ENCODE data around the gene TNP1.

GRCh38 chr2:216884347-216884746 is 24.5 kb upstream of the TNP1 start:
- TF ChIP-seq, protein P1, sequence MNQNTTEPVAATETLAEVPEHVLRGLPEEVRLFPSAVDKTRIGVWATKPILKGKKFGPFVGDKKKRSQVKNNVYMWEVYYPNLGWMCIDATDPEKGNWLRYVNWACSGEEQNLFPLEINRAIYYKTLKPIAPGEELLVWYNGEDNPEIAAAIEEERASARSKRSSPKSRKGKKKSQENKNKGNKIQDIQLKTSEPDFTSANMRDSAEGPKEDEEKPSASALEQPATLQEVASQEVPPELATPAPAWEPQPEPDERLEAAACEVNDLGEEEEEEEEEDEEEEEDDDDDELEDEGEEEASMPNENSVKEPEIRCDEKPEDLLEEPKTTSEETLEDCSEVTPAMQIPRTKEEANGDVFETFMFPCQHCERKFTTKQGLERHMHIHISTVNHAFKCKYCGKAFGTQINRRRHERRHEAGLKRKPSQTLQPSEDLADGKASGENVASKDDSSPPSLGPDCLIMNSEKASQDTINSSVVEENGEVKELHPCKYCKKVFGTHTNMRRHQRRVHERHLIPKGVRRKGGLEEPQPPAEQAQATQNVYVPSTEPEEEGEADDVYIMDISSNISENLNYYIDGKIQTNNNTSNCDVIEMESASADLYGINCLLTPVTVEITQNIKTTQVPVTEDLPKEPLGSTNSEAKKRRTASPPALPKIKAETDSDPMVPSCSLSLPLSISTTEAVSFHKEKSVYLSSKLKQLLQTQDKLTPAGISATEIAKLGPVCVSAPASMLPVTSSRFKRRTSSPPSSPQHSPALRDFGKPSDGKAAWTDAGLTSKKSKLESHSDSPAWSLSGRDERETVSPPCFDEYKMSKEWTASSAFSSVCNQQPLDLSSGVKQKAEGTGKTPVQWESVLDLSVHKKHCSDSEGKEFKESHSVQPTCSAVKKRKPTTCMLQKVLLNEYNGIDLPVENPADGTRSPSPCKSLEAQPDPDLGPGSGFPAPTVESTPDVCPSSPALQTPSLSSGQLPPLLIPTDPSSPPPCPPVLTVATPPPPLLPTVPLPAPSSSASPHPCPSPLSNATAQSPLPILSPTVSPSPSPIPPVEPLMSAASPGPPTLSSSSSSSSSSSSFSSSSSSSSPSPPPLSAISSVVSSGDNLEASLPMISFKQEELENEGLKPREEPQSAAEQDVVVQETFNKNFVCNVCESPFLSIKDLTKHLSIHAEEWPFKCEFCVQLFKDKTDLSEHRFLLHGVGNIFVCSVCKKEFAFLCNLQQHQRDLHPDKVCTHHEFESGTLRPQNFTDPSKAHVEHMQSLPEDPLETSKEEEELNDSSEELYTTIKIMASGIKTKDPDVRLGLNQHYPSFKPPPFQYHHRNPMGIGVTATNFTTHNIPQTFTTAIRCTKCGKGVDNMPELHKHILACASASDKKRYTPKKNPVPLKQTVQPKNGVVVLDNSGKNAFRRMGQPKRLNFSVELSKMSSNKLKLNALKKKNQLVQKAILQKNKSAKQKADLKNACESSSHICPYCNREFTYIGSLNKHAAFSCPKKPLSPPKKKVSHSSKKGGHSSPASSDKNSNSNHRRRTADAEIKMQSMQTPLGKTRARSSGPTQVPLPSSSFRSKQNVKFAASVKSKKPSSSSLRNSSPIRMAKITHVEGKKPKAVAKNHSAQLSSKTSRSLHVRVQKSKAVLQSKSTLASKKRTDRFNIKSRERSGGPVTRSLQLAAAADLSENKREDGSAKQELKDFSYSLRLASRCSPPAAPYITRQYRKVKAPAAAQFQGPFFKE (tag by site-specific recombination; IDR thresholded peaks at IDR 0.05; ENCODE audit: borderline replicate concordance): no peak
- TF ChIP-seq ZNF623 (tag by site-specific recombination; IDR thresholded peaks at IDR 0.05): no peak
- no peak for TF ChIP-seq ZNF292 (tag by site-specific recombination; IDR thresholded peaks at IDR 0.05; ENCODE audit: borderline replicate concordance, low read depth)
- no peak for TF ChIP-seq ZNF664 (tag by site-specific recombination; IDR thresholded peaks at IDR 0.05)
- TF ChIP-seq CTCF (tag by site-specific recombination; IDR thresholded peaks at IDR 0.05): no peak
- TF ChIP-seq ZNF174 (tag by site-specific recombination; IDR thresholded peaks at IDR 0.05): no peak
- TF ChIP-seq ZNF350 (tag by site-specific recombination; IDR thresholded peaks at IDR 0.05): no peak
- no peak for TF ChIP-seq ZNF747 (tag by site-specific recombination; IDR thresholded peaks at IDR 0.05)
- TF ChIP-seq GLI2 (tag by site-specific recombination; IDR thresholded peaks at IDR 0.05; ENCODE audit: borderline replicate concordance, low read depth): no peak
- no peak for TF ChIP-seq ZNF132 (tag by site-specific recombination; IDR thresholded peaks at IDR 0.05; ENCODE audit: borderline replicate concordance)
- no peak for TF ChIP-seq ZNF16 (tag by site-specific recombination; IDR thresholded peaks at IDR 0.05; ENCODE audit: low read depth)
- no peak for TF ChIP-seq ZNF341 (tag by site-specific recombination; IDR thresholded peaks at IDR 0.05; ENCODE audit: low read depth)
- no peak for TF ChIP-seq PRDM10 (tag by site-specific recombination; IDR thresholded peaks at IDR 0.05)
- TF ChIP-seq SP7 (tag by site-specific recombination; IDR thresholded peaks at IDR 0.05): no peak

Measured in HEK293 (cell line).